GM23338 (cell line): ENCODE data around the gene PHETA2. TPM values are rescaled to one million over a fixed set of nuclear protein-coding genes. Genes with fewer than 3 reads are reported as not detected.

ENCODE experiments used
- CREB1 ChIP-seq: fragments of 250-450 bp; sonication (Bioruptor Pico); IDR thresholded peaks from 2 replicates; pipeline ENCODE4 v1.5.0; 2020; ENCODE audit warnings: low read depth, mild to moderate bottlenecking, moderate library complexity
- CTCF ChIP-seq, 2 experiments: fragments of 200-600 bp in 1 of 2; sonication (generic) in 1 of 2; conservative IDR thresholded peaks; 2 replicates each; pipeline versions ENCODE4 v1.5.1 to v1.6.1; 2016 to 2017; ENCODE audit warnings: antibody characterized with exemption in 2 of 2, low read depth in 2 of 2, mild to moderate bottlenecking in 2 of 2, moderate library complexity in 1 of 2
- EZH2 ChIP-seq: fragments of 200-600 bp; sonication (generic); IDR thresholded peaks from one replicate; pipeline ENCODE4 v1.8.0; 2017; ENCODE audit warnings: antibody characterized with exemption, mild to moderate bottlenecking, low read depth; ENCODE audit not compliant: unreplicated experiment
- EZH2phosphoT487 ChIP-seq: fragments of 200-600 bp; sonication (generic); IDR thresholded peaks from one replicate; pipeline ENCODE4 v1.8.1; 2018; ENCODE audit warnings: antibody characterized with exemption; ENCODE audit not compliant: unreplicated experiment
- JUNB ChIP-seq: IDR thresholded peaks from one replicate; pipeline ENCODE4 v1.6.1; 2016; ENCODE audit warnings: antibody characterized with exemption; ENCODE audit not compliant: unreplicated experiment
- NANOG ChIP-seq: IDR thresholded peaks from 2 replicates; pipeline ENCODE4 v1.6.1; 2016; ENCODE audit warnings: antibody characterized with exemption, borderline replicate concordance
- POLR2AphosphoS5 ChIP-seq: IDR thresholded peaks from 2 replicates; pipeline ENCODE4 v1.6.1; 2016; ENCODE audit warnings: antibody characterized with exemption, low read depth
- ZNF114 ChIP-seq: fragments of 250-450 bp; sonication (Bioruptor Pico); IDR thresholded peaks from 2 replicates; pipeline ENCODE4 v1.5.0; 2020; ENCODE audit warnings: mild to moderate bottlenecking, moderate library complexity
- ZNF331 ChIP-seq: fragments of 250-450 bp; sonication (Bioruptor Pico); IDR thresholded peaks from 2 replicates; pipeline ENCODE4 v1.5.0; 2020; ENCODE audit warnings: low read depth, mild to moderate bottlenecking, moderate library complexity
- polyA plus RNA-seq: library from polyadenylated mRNA; unstranded; fragments of >200 nt; fragmentation: Nextera tagmentation; extraction: Ambion mirVana; gene quantifications from 2 replicates; pipeline ENCODE4 v1.2.1, GENCODE V29; 2016
- total RNA-seq: library from RNA; depleted of rRNA; stranded (reverse); fragments of >200 nt; shearing (Covaris generic); gene quantifications from 2 replicates; pipeline ENCODE4 v1.2.3, GENCODE V29; 2014
- TF ChIP-seq, protein P1 (sequence below): IDR thresholded peaks from one replicate; pipeline ENCODE4 v1.6.1; 2018; ENCODE audit warnings: antibody characterized with exemption; ENCODE audit not compliant: unreplicated experiment
- TF ChIP-seq, protein P2 (sequence below): IDR thresholded peaks from 2 replicates; pipeline ENCODE4 v1.6.1; 2016; ENCODE audit warnings: antibody characterized with exemption

The PHETA2 gene
- total and polyA plus RNA-seq, 2 experiments from 2014 or later, result 4.5 to 7.6 TPM

DNA sequence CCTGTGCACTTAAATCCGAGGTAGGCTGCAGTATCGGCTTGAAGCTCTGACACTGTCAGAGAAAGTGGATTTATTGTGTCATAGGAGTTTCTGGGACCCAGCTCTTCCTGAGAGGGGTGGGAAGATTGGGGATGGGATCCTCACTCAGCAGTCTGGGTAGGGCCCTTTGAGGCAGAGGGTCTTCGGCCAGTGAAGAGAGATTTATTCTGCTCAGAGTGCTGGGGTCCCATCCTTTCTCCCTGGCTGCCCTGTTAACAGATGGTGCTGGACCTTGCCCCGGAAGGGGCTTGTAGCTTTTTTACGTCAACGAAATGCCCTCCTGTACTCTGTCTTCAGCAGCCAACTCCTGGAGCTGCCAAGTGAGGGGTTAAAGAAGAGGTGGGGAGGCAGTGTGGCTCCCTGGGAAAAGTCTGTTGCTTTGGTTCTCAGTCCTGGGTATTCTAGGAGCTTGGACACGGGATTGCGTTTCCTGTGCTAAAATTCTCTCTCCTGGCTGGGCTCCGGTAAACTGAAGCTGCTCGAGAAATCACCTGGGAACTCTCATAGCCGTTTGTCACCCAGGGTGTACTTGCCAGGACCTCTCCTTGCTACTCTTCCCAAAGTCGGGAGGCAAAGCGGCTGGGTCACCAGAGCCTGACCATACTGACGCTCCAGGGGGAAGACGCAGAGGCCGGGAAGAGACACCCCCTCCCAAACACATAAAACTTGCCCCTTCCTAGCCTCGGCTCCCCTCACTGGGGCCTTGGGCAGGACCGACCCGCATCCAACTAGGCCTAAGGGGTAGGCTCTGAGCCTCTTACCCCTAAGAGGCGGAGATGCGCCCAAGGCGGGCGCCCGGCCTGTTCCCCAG, 4.6 kb downstream of the PHETA2 start (continued):
- TF ChIP-seq, protein P1, sequence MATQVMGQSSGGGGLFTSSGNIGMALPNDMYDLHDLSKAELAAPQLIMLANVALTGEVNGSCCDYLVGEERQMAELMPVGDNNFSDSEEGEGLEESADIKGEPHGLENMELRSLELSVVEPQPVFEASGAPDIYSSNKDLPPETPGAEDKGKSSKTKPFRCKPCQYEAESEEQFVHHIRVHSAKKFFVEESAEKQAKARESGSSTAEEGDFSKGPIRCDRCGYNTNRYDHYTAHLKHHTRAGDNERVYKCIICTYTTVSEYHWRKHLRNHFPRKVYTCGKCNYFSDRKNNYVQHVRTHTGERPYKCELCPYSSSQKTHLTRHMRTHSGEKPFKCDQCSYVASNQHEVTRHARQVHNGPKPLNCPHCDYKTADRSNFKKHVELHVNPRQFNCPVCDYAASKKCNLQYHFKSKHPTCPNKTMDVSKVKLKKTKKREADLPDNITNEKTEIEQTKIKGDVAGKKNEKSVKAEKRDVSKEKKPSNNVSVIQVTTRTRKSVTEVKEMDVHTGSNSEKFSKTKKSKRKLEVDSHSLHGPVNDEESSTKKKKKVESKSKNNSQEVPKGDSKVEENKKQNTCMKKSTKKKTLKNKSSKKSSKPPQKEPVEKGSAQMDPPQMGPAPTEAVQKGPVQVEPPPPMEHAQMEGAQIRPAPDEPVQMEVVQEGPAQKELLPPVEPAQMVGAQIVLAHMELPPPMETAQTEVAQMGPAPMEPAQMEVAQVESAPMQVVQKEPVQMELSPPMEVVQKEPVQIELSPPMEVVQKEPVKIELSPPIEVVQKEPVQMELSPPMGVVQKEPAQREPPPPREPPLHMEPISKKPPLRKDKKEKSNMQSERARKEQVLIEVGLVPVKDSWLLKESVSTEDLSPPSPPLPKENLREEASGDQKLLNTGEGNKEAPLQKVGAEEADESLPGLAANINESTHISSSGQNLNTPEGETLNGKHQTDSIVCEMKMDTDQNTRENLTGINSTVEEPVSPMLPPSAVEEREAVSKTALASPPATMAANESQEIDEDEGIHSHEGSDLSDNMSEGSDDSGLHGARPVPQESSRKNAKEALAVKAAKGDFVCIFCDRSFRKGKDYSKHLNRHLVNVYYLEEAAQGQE, result no peak
- TF ChIP-seq JUNB, result no peak
- TF ChIP-seq CTCF (conservative IDR thresholded peaks at IDR 0.05; ENCODE audit: low read depth in 2 of 2), result no peak
- no peak for TF ChIP-seq EZH2
- no peak for TF ChIP-seq ZNF114 (CRISPR knock-in tag)
- no peak for TF ChIP-seq NANOG
- TF ChIP-seq EZH2phosphoT487, result no peak
- no peak for TF ChIP-seq ZNF331 (CRISPR knock-in tag)
- no peak for TF ChIP-seq POLR2AphosphoS5
- TF ChIP-seq, protein P2, sequence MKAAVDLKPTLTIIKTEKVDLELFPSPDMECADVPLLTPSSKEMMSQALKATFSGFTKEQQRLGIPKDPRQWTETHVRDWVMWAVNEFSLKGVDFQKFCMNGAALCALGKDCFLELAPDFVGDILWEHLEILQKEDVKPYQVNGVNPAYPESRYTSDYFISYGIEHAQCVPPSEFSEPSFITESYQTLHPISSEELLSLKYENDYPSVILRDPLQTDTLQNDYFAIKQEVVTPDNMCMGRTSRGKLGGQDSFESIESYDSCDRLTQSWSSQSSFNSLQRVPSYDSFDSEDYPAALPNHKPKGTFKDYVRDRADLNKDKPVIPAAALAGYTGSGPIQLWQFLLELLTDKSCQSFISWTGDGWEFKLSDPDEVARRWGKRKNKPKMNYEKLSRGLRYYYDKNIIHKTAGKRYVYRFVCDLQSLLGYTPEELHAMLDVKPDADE, result no peak
- no peak for TF ChIP-seq CREB1 (CRISPR knock-in tag)
